CD4-positive, alpha-beta T cell treated with Interleukin-12 subunit alpha and Interleukin-12 subunit beta, for 1 hour (primary cell): ENCODE data around the gene SCAND1.

Experiments used
- DNase-seq: peaks from one replicate; pipeline ENCODE4 v3.0.0-alpha.2; 2020

SCAND1 gene

DNA sequence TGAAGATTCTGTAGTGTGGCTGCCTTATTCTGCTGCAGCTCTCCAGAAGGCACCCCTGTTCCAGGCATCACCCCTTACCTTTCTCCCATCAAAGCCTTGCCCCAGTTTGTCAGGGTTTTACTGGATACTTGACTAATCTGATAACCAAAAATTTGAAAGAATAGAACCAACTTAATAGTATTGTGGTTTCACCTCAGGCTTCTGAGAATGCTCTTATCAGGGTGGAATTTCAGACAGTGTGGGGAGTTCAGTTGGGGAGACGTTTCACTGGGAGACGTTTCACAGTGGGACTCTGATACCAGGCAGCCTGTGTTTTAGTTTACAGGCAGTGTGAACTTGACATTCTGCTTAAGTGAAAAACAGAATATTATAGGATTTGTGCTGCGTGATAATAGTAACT is 50.5 kb downstream of the SCAND1 start:
- no peak for DNase-seq
